SK-N-SH (cell line): ENCODE results near the gene TCN2. TPM values are rescaled to one million over a fixed set of nuclear protein-coding genes. Genes with fewer than 3 reads are reported as not detected.

Source experiments
- CTCF ChIA-PET: fragments of 300-600, 350-600 bp; formaldehyde crosslinking; extraction: SDS; loops from one replicate; lab custom pipeline; 2021; lab: Yijun Ruan, JAX
- POLR2A ChIA-PET: fragments of 350-600 bp; sonication (Branson Sonifier 250); formaldehyde crosslinking; extraction: SDS; loops from one replicate; lab custom pipeline; 2020; ENCODE audit warnings: antibody characterized with exemption, inconsistent platforms; lab: Yijun Ruan, JAX
- DNase-seq: peaks from one replicate; pipeline ENCODE4 v3.0.0; 2012
- H2AFZ ChIP-seq: fragments of 200-600 bp; sonication (generic); 2 replicates; pipeline ENCODE4 v1.8.1; 2016; ENCODE audit warnings: antibody characterized with exemption, mild to moderate bottlenecking, low read depth
- H3F3A ChIP-seq: fragments of 200-600 bp; sonication (generic); replicated peaks from 2 replicates; pipeline ENCODE3; 2016; ENCODE audit warnings: antibody characterized with exemption, mild to moderate bottlenecking; ENCODE audit not compliant: insufficient read depth
- H3K27ac ChIP-seq, 2 experiments: fragments of 200-500 bp in 1 of 2; fragments of 200-600 bp in 1 of 2; sonication (Bioruptor generic) in 1 of 2; sonication (generic), shearing (Covaris generic) in 1 of 2; 2 replicates each; pipeline versions ENCODE4 v1.5.1 to v1.6.1; 2014 to 2016; ENCODE audit warnings: low read depth in 2 of 2, inconsistent platforms in 1 of 2, low read length in 1 of 2, mild to moderate bottlenecking in 1 of 2, mixed read lengths in 1 of 2
- H3K27me3 ChIP-seq: fragments of 200-600 bp; sonication (generic), shearing (Covaris generic); 2 replicates; pipeline ENCODE4 v1.6.1; 2016; ENCODE audit warnings: mixed run types; ENCODE audit not compliant: insufficient read depth
- H3K36me3 ChIP-seq, 2 experiments: fragments of 200-500 bp in 1 of 2; fragments of 200-600 bp in 1 of 2; sonication (Bioruptor generic) in 1 of 2; sonication (generic) in 1 of 2; replicated peaks in 1 of 2; 2 replicates each; pipeline versions ENCODE3 to v1.5.1; 2014 to 2016; ENCODE audit warnings: low read length in 1 of 2, mild to moderate bottlenecking in 1 of 2; ENCODE audit not compliant: insufficient read depth in 2 of 2, control insufficient read depth in 1 of 2
- H3K4me1 ChIP-seq, 2 experiments: fragments of 200-500 bp in 1 of 2; fragments of 200-600 bp in 1 of 2; sonication (Bioruptor generic) in 1 of 2; sonication (generic), shearing (Covaris generic) in 1 of 2; 2 replicates each; pipeline versions ENCODE4 v1.5.1 to v1.6.1; 2014 to 2016; ENCODE audit warnings: low read depth in 1 of 2, low read length in 1 of 2, mixed run types in 1 of 2; ENCODE audit not compliant: insufficient read depth in 2 of 2, control insufficient read depth in 1 of 2
- H3K4me2 ChIP-seq: fragments of 200-600 bp; sonication (generic), shearing (Covaris generic); 2 replicates; pipeline ENCODE4 v1.6.1; 2017; ENCODE audit warnings: mixed run types
- H3K4me3 ChIP-seq, 2 experiments: fragments of 200-500 bp in 1 of 2; fragments of 200-600 bp in 1 of 2; sonication (Bioruptor generic) in 1 of 2; sonication (generic), shearing (Covaris generic) in 1 of 2; 2 replicates each; pipeline versions ENCODE4 v1.5.1 to v1.8.1; 2014 to 2016; ENCODE audit warnings: low read depth in 2 of 2, inconsistent platforms in 1 of 2, low read length in 1 of 2, mild to moderate bottlenecking in 1 of 2, mixed read lengths in 1 of 2, moderate library complexity in 1 of 2
- H3K79me2 ChIP-seq: fragments of 200-600 bp; sonication (generic); 2 replicates; pipeline ENCODE4 v1.8.1; 2017; ENCODE audit warnings: mild to moderate bottlenecking; ENCODE audit not compliant: insufficient read depth
- H3K9ac ChIP-seq: fragments of 200-600 bp; sonication (generic); 2 replicates; pipeline ENCODE4 v1.6.1; 2017; ENCODE audit warnings: mixed run types
- H3K9me2 ChIP-seq: fragments of 200-600 bp; sonication (generic); 2 replicates; pipeline ENCODE4 v1.6.1; 2017; ENCODE audit warnings: mixed run types
- H3K9me3 ChIP-seq: fragments of 200-600 bp; sonication (generic); 2 replicates; pipeline ENCODE4 v1.6.1; 2017; ENCODE audit warnings: mixed run types, mild to moderate bottlenecking, moderate library complexity
- H4K20me1 ChIP-seq: fragments of 200-600 bp; sonication (generic); 2 replicates; pipeline ENCODE4 v1.6.1; 2017; ENCODE audit warnings: mild to moderate bottlenecking, mixed run types; ENCODE audit not compliant: insufficient read depth
- CTCF ChIP-seq: fragments of 200-600 bp; sonication (generic); IDR thresholded peaks from 2 replicates; pipeline ENCODE4 v1.6.1; 2017; ENCODE audit warnings: antibody characterized with exemption, mild to moderate bottlenecking, moderate library complexity
- ELF1 ChIP-seq: IDR thresholded peaks from 2 replicates; pipeline ENCODE4 v1.4.0; 2012
- EP300 ChIP-seq, 2 experiments: IDR thresholded peaks; 2 replicates each; pipeline versions ENCODE4 v1.4.0 to v1.6.1; 2012; ENCODE audit warnings: borderline replicate concordance in 1 of 2, low read depth in 1 of 2, low read length in 1 of 2
- EZH2phosphoT487 ChIP-seq: fragments of 200-600 bp; sonication (generic); IDR thresholded peaks from 2 replicates; pipeline ENCODE4 v1.6.1; 2017; ENCODE audit warnings: low read depth, mixed run types, mild to moderate bottlenecking, antibody characterized with exemption, moderate library complexity, borderline replicate concordance
- FOSL2 ChIP-seq: IDR thresholded peaks from 2 replicates; pipeline ENCODE4 v1.4.0; 2012; ENCODE audit warnings: low read depth, mild to moderate bottlenecking, moderate library complexity, borderline replicate concordance
- FOXJ3 ChIP-seq: sonication (generic); formaldehyde crosslinking; IDR thresholded peaks from 2 replicates; pipeline ENCODE4 v1.5.1; 2020; ENCODE audit warnings: mild to moderate bottlenecking, missing genetic modification reagents
- FOXM1 ChIP-seq: IDR thresholded peaks from 2 replicates; pipeline ENCODE4 v1.4.0; 2012; ENCODE audit warnings: low read depth, mild to moderate bottlenecking
- GATA2 ChIP-seq: sonication (generic); formaldehyde crosslinking; IDR thresholded peaks from 2 replicates; pipeline ENCODE4 v1.5.0; 2020; ENCODE audit warnings: mild to moderate bottlenecking, missing genetic modification reagents
- MAX ChIP-seq: IDR thresholded peaks from 2 replicates; pipeline ENCODE4 v1.4.0; 2012; ENCODE audit warnings: low read depth
- MEF2A ChIP-seq: IDR thresholded peaks from 2 replicates; pipeline ENCODE4 v1.4.0; 2012; ENCODE audit warnings: low read depth, borderline replicate concordance
- MXI1 ChIP-seq: IDR thresholded peaks from 2 replicates; pipeline ENCODE4 v1.6.1; 2012; ENCODE audit warnings: mild to moderate bottlenecking, low read depth, low read length, improper control_type of control experiment
- NRF1 ChIP-seq: IDR thresholded peaks from 2 replicates; pipeline ENCODE4 v1.6.1; 2012; ENCODE audit warnings: low read depth, mild to moderate bottlenecking, low read length
- PBX3 ChIP-seq: IDR thresholded peaks from 2 replicates; pipeline ENCODE4; 2012
- RCOR1 ChIP-seq: fragments of 150-350 bp; IDR thresholded peaks from 2 replicates; pipeline ENCODE4 v1.6.1; 2017; ENCODE audit warnings: antibody characterized with exemption, low read length
- RFX5 ChIP-seq: IDR thresholded peaks from 2 replicates; pipeline ENCODE4 v1.6.1; 2012; ENCODE audit warnings: mild to moderate bottlenecking, improper control_type of control experiment, low read length
- SIN3A ChIP-seq: IDR thresholded peaks from 2 replicates; pipeline ENCODE4 v1.6.1; 2012; ENCODE audit warnings: low read depth, mild to moderate bottlenecking, low read length, moderate library complexity, borderline replicate concordance
- TAF1 ChIP-seq: IDR thresholded peaks from 2 replicates; pipeline ENCODE4 v1.6.1; 2012; ENCODE audit warnings: low read depth, mild to moderate bottlenecking, low read length, moderate library complexity, borderline replicate concordance
- TEAD4 ChIP-seq: IDR thresholded peaks from 2 replicates; pipeline ENCODE4 v1.4.0; 2012; ENCODE audit warnings: mild to moderate bottlenecking, borderline replicate concordance; ENCODE audit not compliant: insufficient read depth
- USF2 ChIP-seq: fragments of 150-350 bp; IDR thresholded peaks from 2 replicates; pipeline ENCODE4 v1.6.1; 2017; ENCODE audit warnings: antibody characterized with exemption, low read length, low read depth, borderline replicate concordance
- WGBS: methylation state at CpG from one replicate; pipeline ENCODE4 v1.1.6; 2017; ENCODE audit warnings: low lambda C conversion rate; 5-methylcytosine and 5-hydroxymethylcytosine counted together
- polyA plus RNA-seq, 3 experiments: library from polyadenylated mRNA; depleted of rRNA; stranded (reverse); fragments of >200 nt; gene quantifications; 2 replicates each; pipeline ENCODE4 v1.2.3, GENCODE V29; 2012
- TF ChIP-seq, protein P1 (sequence below): IDR thresholded peaks from 2 replicates; pipeline ENCODE4 v1.4.0; 2012; ENCODE audit warnings: low read depth, borderline replicate concordance
- TF ChIP-seq, protein P2 (sequence below): fragments of 150-350 bp; IDR thresholded peaks from 2 replicates; pipeline ENCODE4 v1.6.1; 2016; ENCODE audit warnings: mild to moderate bottlenecking, low read depth, low read length

TCN2 gene
- polyA plus RNA-seq, 1 of the 3 experiments (the other 2 are of a cell fraction) = 4.1 TPM

- no peak overlapping the region for H3K4me2 ChIP-seq
- TF ChIP-seq FOSL2 (no peak), SIN3A (no peak), FOXM1 (no peak), ELF1 (no peak), RCOR1 (no peak), MAX (no peak), TAF1 (no peak), EP300 (IDR thresholded peaks at IDR 0.05; ENCODE audit: borderline replicate concordance in 1 of 2, low read depth in 1 of 2, low read length in 1 of 2) (no peak)
- TF ChIP-seq, protein P1, sequence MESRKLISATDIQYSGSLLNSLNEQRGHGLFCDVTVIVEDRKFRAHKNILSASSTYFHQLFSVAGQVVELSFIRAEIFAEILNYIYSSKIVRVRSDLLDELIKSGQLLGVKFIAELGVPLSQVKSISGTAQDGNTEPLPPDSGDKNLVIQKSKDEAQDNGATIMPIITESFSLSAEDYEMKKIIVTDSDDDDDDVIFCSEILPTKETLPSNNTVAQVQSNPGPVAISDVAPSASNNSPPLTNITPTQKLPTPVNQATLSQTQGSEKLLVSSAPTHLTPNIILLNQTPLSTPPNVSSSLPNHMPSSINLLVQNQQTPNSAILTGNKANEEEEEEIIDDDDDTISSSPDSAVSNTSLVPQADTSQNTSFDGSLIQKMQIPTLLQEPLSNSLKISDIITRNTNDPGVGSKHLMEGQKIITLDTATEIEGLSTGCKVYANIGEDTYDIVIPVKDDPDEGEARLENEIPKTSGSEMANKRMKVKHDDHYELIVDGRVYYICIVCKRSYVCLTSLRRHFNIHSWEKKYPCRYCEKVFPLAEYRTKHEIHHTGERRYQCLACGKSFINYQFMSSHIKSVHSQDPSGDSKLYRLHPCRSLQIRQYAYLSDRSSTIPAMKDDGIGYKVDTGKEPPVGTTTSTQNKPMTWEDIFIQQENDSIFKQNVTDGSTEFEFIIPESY = no peak
- ChIA-PET POLR2A (no interaction called here), CTCF (interaction anchor here (2.2 kb wide), 1 partner anchor 21 kb away, joined by 8 read pairs; the partner anchor contains the start of gene TCN2)
- H3K27ac ChIP-seq = no peak overlapping the region; a peak in 1 of 4 replicates
- no peak for DNase-seq
- H3K27me3 ChIP-seq = no peaks in the 10 kb centered on the region
- 92% methylated on average over 4 of the region's 5 CpGs for WGBS
- H3K4me1 ChIP-seq = peaks cover 0 to 16% of the 10 kb centered on the region in 2 experiments; a peak in 1 of 4 replicates
- H4K20me1 ChIP-seq = no peaks in the 10 kb centered on the region
- H3K9me2 ChIP-seq = no peaks in the 10 kb centered on the region
- no peak overlapping the region for H3K9ac ChIP-seq
- no peaks in the 10 kb centered on the region for H3K9me3 ChIP-seq
- H3K4me3 ChIP-seq = no peak overlapping the region
- H3K36me3 ChIP-seq = no peaks in the 10 kb centered on the region
- H3K79me2 ChIP-seq = no peaks in the 10 kb centered on the region
- H3F3A ChIP-seq = no peaks in the 10 kb centered on the region
- no peak overlapping the region for H2AFZ ChIP-seq
Observed at GRCh38 chr22:30627471-30627870, 20.5 kb downstream of the TCN2 start.

DNA sequence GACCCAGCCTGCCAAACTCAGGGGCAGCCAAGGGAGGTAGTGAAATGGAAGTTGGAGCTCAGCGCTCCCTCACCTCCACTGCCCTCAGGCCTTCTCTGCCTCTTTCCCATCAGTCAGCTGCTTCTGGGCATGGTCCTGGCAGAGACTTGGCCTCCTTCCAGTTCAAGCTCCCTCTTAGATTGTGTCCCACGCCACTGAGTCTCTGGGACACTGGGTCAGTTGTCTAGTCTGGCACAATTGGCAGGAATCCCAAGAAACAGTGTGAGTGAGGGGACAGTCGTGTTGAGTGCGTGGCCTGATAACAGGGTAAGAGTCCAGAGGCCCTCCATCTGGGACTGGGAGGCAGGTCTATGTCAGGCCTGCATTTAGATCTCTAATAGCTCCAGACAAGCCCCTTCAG lies 21.5 kb downstream of the TCN2 start:
- Histone ChIP-seq H3K4me2 (no peak overlapping the region), H3F3A (peaks cover 2% of the 10 kb centered on the region), H3K36me3 (no peaks in the 10 kb centered on the region), H3K9me2 (no peaks in the 10 kb centered on the region), H3K9me3 (no peaks in the 10 kb centered on the region), H3K79me2 (no peaks in the 10 kb centered on the region), H3K9ac (no peak overlapping the region), H3K27me3 (no peaks in the 10 kb centered on the region), H3K27ac (peak overlapping the region in 1 of 2 experiments; percentile 85; a peak in 2 of 4 replicates), H4K20me1 (no peaks in the 10 kb centered on the region), H3K4me3 (no peak overlapping the region), H2AFZ (no peak overlapping the region), H3K4me1 (peaks cover 0 to 16% of the 10 kb centered on the region in 2 experiments; a peak in 1 of 4 replicates)
- DNase-seq = peak; percentile 80
- ChIA-PET POLR2A (interaction anchor here (0.6 to 0.9 kb wide), 2 partner anchors 39 to 66 kb away, joined by 3 to 4 read pairs; partner anchors contain the start of gene OSBP2), CTCF (interaction anchor here (0.9 to 2.0 kb wide), 3 partner anchors 27 to 457 kb away, joined by 3 to 9 read pairs (median 3); no protein-coding TSS in a partner anchor)
- WGBS = 75% methylated on average over 2 of the region's 4 CpGs
- no peak for TF ChIP-seq USF2
- TF ChIP-seq, protein P2, sequence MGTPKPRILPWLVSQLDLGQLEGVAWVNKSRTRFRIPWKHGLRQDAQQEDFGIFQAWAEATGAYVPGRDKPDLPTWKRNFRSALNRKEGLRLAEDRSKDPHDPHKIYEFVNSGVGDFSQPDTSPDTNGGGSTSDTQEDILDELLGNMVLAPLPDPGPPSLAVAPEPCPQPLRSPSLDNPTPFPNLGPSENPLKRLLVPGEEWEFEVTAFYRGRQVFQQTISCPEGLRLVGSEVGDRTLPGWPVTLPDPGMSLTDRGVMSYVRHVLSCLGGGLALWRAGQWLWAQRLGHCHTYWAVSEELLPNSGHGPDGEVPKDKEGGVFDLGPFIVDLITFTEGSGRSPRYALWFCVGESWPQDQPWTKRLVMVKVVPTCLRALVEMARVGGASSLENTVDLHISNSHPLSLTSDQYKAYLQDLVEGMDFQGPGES = no peak
- no peak for TF ChIP-seq MXI1
- no peak for TF ChIP-seq RFX5
- no peak for TF ChIP-seq MEF2A
- no peak for TF ChIP-seq PBX3
- no peak for TF ChIP-seq CTCF
- 0 out of 2 replicates have a peak, but pooled peaks have one; percentile 35 for TF ChIP-seq FOXJ3 (CRISPR knock-in tag)
- no peak for TF ChIP-seq ELF1
- TF ChIP-seq TEAD4 = no peak
- no peak for TF ChIP-seq EZH2phosphoT487
- no peak for TF ChIP-seq FOXM1
- TF ChIP-seq GATA2 (CRISPR knock-in tag) = peak; percentile 53
- TF ChIP-seq NRF1 = no peak
